IMR-90 (cell line): ENCODE results near the gene SYT17. TPM values are rescaled to one million over a fixed set of nuclear protein-coding genes. Genes with fewer than 3 reads are reported as not detected.

ENCODE experiments used
- ATAC-seq: fragments of 200-7000 bp; cut with Tn5 transposase; 2 replicates; pipeline ENCODE4 v1.9.1; 2020; ENCODE audit warnings: low read depth, mild to moderate bottlenecking, moderate library complexity
- BruUV-seq: library from RNA; stranded (reverse); fragments of 400-500 nt; replicated peaks from 2 replicates; lab custom pipeline; 2021; lab: Mats Ljungman, UMichigan
- CTCF ChIA-PET: fragments of 300-600 bp; formaldehyde crosslinking; extraction: SDS; loops from one replicate; lab custom pipeline; 2021; ENCODE audit warnings: antibody characterized with exemption; lab: Yijun Ruan, JAX
- POLR2A ChIA-PET: fragments of 300-600 bp; sonication (Branson Sonifier 250); formaldehyde crosslinking; loops from one replicate; lab custom pipeline; 2022; ENCODE audit warnings: antibody characterized with exemption; ENCODE audit not compliant: unreplicated experiment; lab: Charles Lee
- DNase-seq: peaks from one replicate; pipeline ENCODE4 v3.0.0; 2013
- H2AFZ ChIP-seq: replicated peaks from 2 replicates; pipeline ENCODE3; 2013; ENCODE audit warnings: low read length, mild to moderate bottlenecking; ENCODE audit not compliant: poor library complexity
- H2AK5ac ChIP-seq: 2 replicates; pipeline ENCODE4 v1.6.1; 2013; ENCODE audit warnings: low read depth, low read length, inconsistent platforms
- H2AK9ac ChIP-seq: replicated peaks from 2 replicates; pipeline ENCODE3; 2013; ENCODE audit warnings: mild to moderate bottlenecking, low read depth, low read length, moderate library complexity; ENCODE audit not compliant: poor library complexity
- H2BK120ac ChIP-seq: 2 replicates; pipeline ENCODE4 v1.6.1; 2013; ENCODE audit warnings: low read depth, low read length, inconsistent platforms
- H2BK15ac ChIP-seq: 3 replicates; pipeline ENCODE4 v1.6.1; 2013; ENCODE audit warnings: low read depth, low read length, inconsistent platforms
- H2BK20ac ChIP-seq: 2 replicates; pipeline ENCODE4 v1.6.1; 2013; ENCODE audit warnings: low read depth, mild to moderate bottlenecking, inconsistent platforms, low read length, moderate library complexity
- H2BK5ac ChIP-seq: 2 replicates; pipeline ENCODE4 v1.6.1; 2013; ENCODE audit warnings: mild to moderate bottlenecking, low read depth, low read length, inconsistent platforms; ENCODE audit not compliant: poor library complexity, severe bottlenecking
- H3K14ac ChIP-seq: replicated peaks from 2 replicates; pipeline ENCODE4 v1.6.1; 2013; ENCODE audit warnings: low read depth, low read length, inconsistent platforms
- H3K18ac ChIP-seq: 2 replicates; pipeline ENCODE4 v1.6.1; 2013; ENCODE audit warnings: low read depth, low read length, control low read depth
- H3K23ac ChIP-seq: 2 replicates; pipeline ENCODE4 v1.6.1; 2013; ENCODE audit warnings: low read depth, low read length, inconsistent platforms
- H3K27ac ChIP-seq: 2 replicates; pipeline ENCODE4 v1.5.1; 2013; ENCODE audit warnings: mild to moderate bottlenecking, control low read depth, low read length; ENCODE audit not compliant: insufficient read depth
- H3K27me3 ChIP-seq: 2 replicates; pipeline ENCODE4 v1.6.1; 2013; ENCODE audit warnings: low read length; ENCODE audit not compliant: control insufficient read depth, insufficient read depth
- H3K36me3 ChIP-seq: 2 replicates; pipeline ENCODE4 v1.6.1; 2013; ENCODE audit warnings: low read length, mixed read lengths; ENCODE audit not compliant: control insufficient read depth, insufficient read depth
- H3K4ac ChIP-seq: 2 replicates; pipeline ENCODE4 v1.6.1; 2013; ENCODE audit warnings: low read depth, low read length, inconsistent platforms
- H3K4me1 ChIP-seq: 2 replicates; pipeline ENCODE4 v1.6.1; 2013; ENCODE audit warnings: low read length, mixed read lengths; ENCODE audit not compliant: control insufficient read depth, insufficient read depth
- H3K4me2 ChIP-seq: 2 replicates; pipeline ENCODE4 v1.6.1; 2013; ENCODE audit warnings: low read depth, mild to moderate bottlenecking, control low read depth, low read length, moderate library complexity
- H3K4me3 ChIP-seq: 2 replicates; pipeline ENCODE4 v1.5.1; 2013; ENCODE audit warnings: low read depth, mild to moderate bottlenecking, control low read depth, low read length, moderate library complexity; ENCODE audit not compliant: insufficient read depth
- H3K56ac ChIP-seq: 2 replicates; pipeline ENCODE4 v1.6.1; 2013; ENCODE audit warnings: low read length, inconsistent platforms; ENCODE audit not compliant: insufficient read depth; ENCODE audit errors: extremely low read depth
- H3K79me1 ChIP-seq, 2 experiments: 2 replicates each; pipeline ENCODE4 v1.6.1; 2013; ENCODE audit warnings: low read length in 2 of 2, inconsistent platforms in 1 of 2, low read depth in 1 of 2
- H3K9ac ChIP-seq: 2 replicates; pipeline ENCODE4 v1.6.1; 2013; ENCODE audit warnings: low read depth, low read length, control low read depth
- H3K9me1 ChIP-seq: 2 replicates; pipeline ENCODE4 v1.6.1; 2013; ENCODE audit warnings: low read length, inconsistent platforms; ENCODE audit not compliant: insufficient read depth
- H3K9me3 ChIP-seq: 2 replicates; pipeline ENCODE4 v1.6.1; 2013; ENCODE audit warnings: low read length; ENCODE audit not compliant: control insufficient read depth, insufficient read depth
- H4K20me1 ChIP-seq: 2 replicates; pipeline ENCODE4 v1.6.1; 2013; ENCODE audit warnings: low read length, inconsistent platforms; ENCODE audit not compliant: insufficient read depth
- H4K5ac ChIP-seq: 2 replicates; pipeline ENCODE4 v1.6.1; 2013; ENCODE audit warnings: mild to moderate bottlenecking, low read depth, low read length, control low read depth
- H4K8ac ChIP-seq, 2 experiments: 2 replicates each; pipeline ENCODE4 v1.6.1; 2013; ENCODE audit warnings: low read depth in 2 of 2, low read length in 2 of 2, control low read depth in 1 of 2, inconsistent platforms in 1 of 2
- H4K91ac ChIP-seq: 2 replicates; pipeline ENCODE4 v1.6.1; 2013; ENCODE audit warnings: low read depth, low read length, inconsistent platforms; ENCODE audit not compliant: insufficient read depth
- BHLHE40 ChIP-seq: fragments of 150-350 bp; IDR thresholded peaks from 2 replicates; pipeline ENCODE4 v1.6.1; 2016; ENCODE audit warnings: mild to moderate bottlenecking, low read depth, low read length
- CEBPB ChIP-seq: IDR thresholded peaks from 2 replicates; pipeline ENCODE4 v1.6.1; 2012; ENCODE audit warnings: low read depth, low read length, improper control_type of control experiment
- CHD1 ChIP-seq: IDR thresholded peaks from 2 replicates; pipeline ENCODE4 v1.6.1; 2012; ENCODE audit warnings: low read depth, low read length, improper control_type of control experiment
- MAFK ChIP-seq: IDR thresholded peaks from 2 replicates; pipeline ENCODE4 v1.6.1; 2012; ENCODE audit warnings: low read depth, low read length, improper control_type of control experiment
- MAZ ChIP-seq: IDR thresholded peaks from 2 replicates; pipeline ENCODE4 v1.6.1; 2012; ENCODE audit warnings: low read depth, mild to moderate bottlenecking, low read length, improper control_type of control experiment, moderate library complexity, borderline replicate concordance
- MXI1 ChIP-seq: IDR thresholded peaks from 2 replicates; pipeline ENCODE4 v1.6.1; 2012; ENCODE audit warnings: low read depth, mild to moderate bottlenecking, low read length, moderate library complexity, borderline replicate concordance
- POLR2A ChIP-seq: IDR thresholded peaks from 2 replicates; pipeline ENCODE4 v1.6.1; 2012; ENCODE audit warnings: mild to moderate bottlenecking, low read depth, low read length
- RAD21 ChIP-seq: IDR thresholded peaks from 2 replicates; pipeline ENCODE4 v1.6.1; 2012; ENCODE audit warnings: low read length, improper control_type of control experiment
- RCOR1 ChIP-seq: IDR thresholded peaks from 2 replicates; pipeline ENCODE4 v1.6.1; 2012; ENCODE audit warnings: mild to moderate bottlenecking, low read length, improper control_type of control experiment; ENCODE audit not compliant: insufficient replicate concordance
- RFX5 ChIP-seq: IDR thresholded peaks from 2 replicates; pipeline ENCODE4 v1.8.0; 2012; ENCODE audit warnings: low read depth, mild to moderate bottlenecking, low read length, moderate library complexity
- SMC3 ChIP-seq: fragments of 150-350 bp; IDR thresholded peaks from 2 replicates; pipeline ENCODE4 v1.6.1; 2016; ENCODE audit warnings: low read depth, mild to moderate bottlenecking, antibody characterized with exemption, low read length, moderate library complexity
- WGBS, 2 experiments: methylation state at CpG; one replicate each; pipeline versions ENCODE4 v1.1.5 to v1.1.7; 2013; ENCODE audit warnings: missing lambda C conversion rate in 2 of 2; ENCODE audit not compliant: insufficient read length in 1 of 2; ENCODE audit errors: extremely low coverage in 2 of 2; 5-methylcytosine and 5-hydroxymethylcytosine counted together
- dilution Hi-C: fragments of 300-500 bp; cut with HindIII; formaldehyde crosslinking; loops from one replicate; pipeline ENCODE4 v1.14.3; 2018; ENCODE audit warnings: low sequenced_read_pairs; ENCODE audit not compliant: unreplicated experiment
- in situ Hi-C: fragments of 300-500 bp; cut with MboI; formaldehyde crosslinking; loops from 3 replicates; pipeline ENCODE4 v1.14.3; 2019; ENCODE audit warnings: low sequenced_read_pairs, inconsistent platforms, mixed read lengths
- intact Hi-C: fragments of 100-400 bp; cut with micrococcal nuclease; formaldehyde crosslinking; loops from 2 replicates; pipeline ENCODE4 v1.10.0; 2022
- polyA plus RNA-seq, 3 experiments: library from polyadenylated mRNA; depleted of rRNA; stranded (reverse); fragments of >200 nt; gene quantifications; 2 replicates each; pipeline ENCODE4 v1.2.3, GENCODE V29; 2012; ENCODE audit warnings: low replicate concordance in 1 of 3
- total RNA-seq: library from RNA; depleted of rRNA; stranded (reverse); fragments of >200 nt; gene quantifications from 2 replicates; pipeline ENCODE4 v1.2.3, GENCODE V29; 2012
- TF ChIP-seq, protein P1 (sequence below): conservative IDR thresholded peaks from 2 replicates; pipeline ENCODE4 v1.5.1; 2012; ENCODE audit warnings: mild to moderate bottlenecking, low read depth, low read length, improper control_type of control experiment
- TF ChIP-seq, protein P2 (sequence below): fragments of 150-350 bp; IDR thresholded peaks from 2 replicates; pipeline ENCODE4 v1.6.1; 2017; ENCODE audit warnings: mild to moderate bottlenecking, antibody characterized with exemption, low read length, low read depth

SYT17 gene
- total and polyA plus RNA-seq, 2 of the 4 experiments (the other 2 are of a cell fraction), result not detected

DNA sequence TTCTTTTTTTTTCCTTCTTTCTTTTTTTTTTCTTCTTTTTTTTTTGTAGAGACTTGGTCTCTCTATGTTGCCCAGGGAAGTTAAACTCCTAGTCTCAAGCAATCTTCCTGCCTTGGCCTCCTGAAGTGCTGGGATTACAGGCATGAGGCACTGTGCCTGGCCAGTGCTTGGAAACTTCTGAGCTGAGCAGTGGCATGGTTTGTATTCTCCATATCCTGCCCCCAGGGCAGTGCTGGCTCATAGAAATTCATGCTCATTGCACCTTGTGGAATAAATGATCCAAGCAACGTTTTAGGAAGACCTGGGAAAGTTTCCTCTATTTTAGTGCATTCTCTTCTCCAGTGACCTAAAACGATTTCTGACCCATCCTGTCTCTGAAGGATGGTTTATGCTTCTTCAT, 16.7 kb upstream of the SYT17 start:
- no TSS peak for BruUV-seq
- Histone ChIP-seq H2BK120ac (no peak overlapping the region), H3K4me2 (no peak overlapping the region), H3K14ac (no peak overlapping the region), H2BK5ac (no peak overlapping the region), H4K5ac (no peak overlapping the region), H4K20me1 (no peaks in the 10 kb centered on the region), H3K9ac (no peak overlapping the region), H3K27ac (no peak overlapping the region), H2BK15ac (no peak overlapping the region), H3K27me3 (peaks cover 17% of the 10 kb centered on the region), H2BK20ac (no peak overlapping the region), H3K18ac (no peak overlapping the region), H2AFZ (no peak overlapping the region), H2AK5ac (no peak overlapping the region), H4K91ac (no peak overlapping the region), H3K23ac (no peak overlapping the region), H3K4me3 (no peak overlapping the region), H3K9me1 (no peaks in the 10 kb centered on the region), H3K36me3 (no peaks in the 10 kb centered on the region), H2AK9ac (no peak overlapping the region), H3K4me1 (no peaks in the 10 kb centered on the region), H3K79me1 (no peaks in the 10 kb centered on the region), H3K9me3 (peaks cover 8% of the 10 kb centered on the region), H4K8ac (no peak overlapping the region), H3K56ac (no peak overlapping the region), H3K4ac (no peak overlapping the region)
- in situ Hi-C loops (loop anchor here (10.0 kb wide), 1 partner anchor 223 kb away; no protein-coding TSS in a partner anchor), intact Hi-C loops (no loop called here), dilution Hi-C loops (no loop called here)
- ATAC-seq, result no peak
- no CpG with 5 or more reads among the region's 2 CpGs for WGBS, 2 experiments
- no peak for DNase-seq
- TF ChIP-seq BHLHE40, result no peak
- TF ChIP-seq SMC3, result no peak
- TF ChIP-seq MAZ, result no peak
- no peak for TF ChIP-seq CEBPB
- TF ChIP-seq, protein P1, sequence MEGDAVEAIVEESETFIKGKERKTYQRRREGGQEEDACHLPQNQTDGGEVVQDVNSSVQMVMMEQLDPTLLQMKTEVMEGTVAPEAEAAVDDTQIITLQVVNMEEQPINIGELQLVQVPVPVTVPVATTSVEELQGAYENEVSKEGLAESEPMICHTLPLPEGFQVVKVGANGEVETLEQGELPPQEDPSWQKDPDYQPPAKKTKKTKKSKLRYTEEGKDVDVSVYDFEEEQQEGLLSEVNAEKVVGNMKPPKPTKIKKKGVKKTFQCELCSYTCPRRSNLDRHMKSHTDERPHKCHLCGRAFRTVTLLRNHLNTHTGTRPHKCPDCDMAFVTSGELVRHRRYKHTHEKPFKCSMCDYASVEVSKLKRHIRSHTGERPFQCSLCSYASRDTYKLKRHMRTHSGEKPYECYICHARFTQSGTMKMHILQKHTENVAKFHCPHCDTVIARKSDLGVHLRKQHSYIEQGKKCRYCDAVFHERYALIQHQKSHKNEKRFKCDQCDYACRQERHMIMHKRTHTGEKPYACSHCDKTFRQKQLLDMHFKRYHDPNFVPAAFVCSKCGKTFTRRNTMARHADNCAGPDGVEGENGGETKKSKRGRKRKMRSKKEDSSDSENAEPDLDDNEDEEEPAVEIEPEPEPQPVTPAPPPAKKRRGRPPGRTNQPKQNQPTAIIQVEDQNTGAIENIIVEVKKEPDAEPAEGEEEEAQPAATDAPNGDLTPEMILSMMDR, result no peak
- TF ChIP-seq RCOR1, result no peak
- no peak for TF ChIP-seq RAD21
- no peak for TF ChIP-seq POLR2A
- TF ChIP-seq MXI1, result no peak
- TF ChIP-seq, protein P2, sequence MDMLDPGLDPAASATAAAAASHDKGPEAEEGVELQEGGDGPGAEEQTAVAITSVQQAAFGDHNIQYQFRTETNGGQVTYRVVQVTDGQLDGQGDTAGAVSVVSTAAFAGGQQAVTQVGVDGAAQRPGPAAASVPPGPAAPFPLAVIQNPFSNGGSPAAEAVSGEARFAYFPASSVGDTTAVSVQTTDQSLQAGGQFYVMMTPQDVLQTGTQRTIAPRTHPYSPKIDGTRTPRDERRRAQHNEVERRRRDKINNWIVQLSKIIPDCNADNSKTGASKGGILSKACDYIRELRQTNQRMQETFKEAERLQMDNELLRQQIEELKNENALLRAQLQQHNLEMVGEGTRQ, result no peak
- TF ChIP-seq MAFK, result no peak
- TF ChIP-seq RFX5, result no peak
- no peak for TF ChIP-seq CHD1
- ChIA-PET CTCF (no interaction called here), POLR2A (no interaction called here)
